ENCODE measurements around the gene NYNRIN. TPM values are rescaled to one million over a fixed set of nuclear protein-coding genes. Genes with fewer than 3 reads are reported as not detected.

NYNRIN gene
- total and polyA plus RNA-seq, 12 donors = 3.6 to 9.0 (median 6.4) TPM

GRCh38 chr14:24365600-24366412, 33.0 kb upstream of the NYNRIN start:
- 10% methylated on average over 28 of the region's 28 CpGs for WGBS, 2 donors
- H3K4me3 ChIP-seq = peak overlapping the region in 9 of 10 donors; percentile 41 to 64 (median 59)
- no peaks in the 10 kb centered on the region for H3K36me3 ChIP-seq
- DNase-seq (peak; percentile 82 to 86), ATAC-seq (peak; percentile 21 to 72 (median 58))
- peak; percentile 59 to 94 (median 84) for TF ChIP-seq CTCF (IDR thresholded peaks at IDR 0.05)
- peaks cover 0 to 51% (median 25%) of the 10 kb centered on the region in 9 donors for H3K4me1 ChIP-seq
- H3K27ac ChIP-seq = peak overlapping the region; percentile 82 to 96 (median 91)
- peaks cover 0 to 56% (median 9%) of the 10 kb centered on the region in 7 donors for H3K27me3 ChIP-seq
- intact Hi-C loops (cut with DNase I) = loop anchor here (1.0 to 10.0 kb wide), 12 partner anchors 31 to 71 kb away; partner anchors contain the start of genes ADCY4 (in 5 of the 10), NYNRIN (in 4 of the 10), CBLN3 (in 1 of the 10) and KHNYN (in 1 of the 10)
- H3K9me3 ChIP-seq = no peaks in the 10 kb centered on the region

DNA sequence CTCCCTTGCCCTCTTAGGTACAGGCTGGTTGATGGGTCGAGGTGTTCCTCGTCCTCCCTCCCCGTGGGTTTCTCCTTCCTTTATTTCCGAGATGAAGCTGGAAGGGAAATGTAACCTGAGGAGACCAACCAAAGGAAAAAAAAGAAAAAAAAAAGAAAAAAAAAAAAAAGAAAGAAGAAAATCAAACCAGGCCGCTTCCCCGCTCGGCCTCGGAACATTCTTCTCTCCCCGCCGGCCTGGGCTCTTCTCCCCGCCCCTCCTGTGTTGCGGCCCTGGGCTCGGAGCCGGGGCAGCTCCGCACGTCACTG, 32.4 kb upstream of the NYNRIN start:
- Histone ChIP-seq H3K27ac (peak overlapping the region; percentile 82 to 96 (median 91)), H3K4me1 (peaks cover 0 to 56% (median 25%) of the 10 kb centered on the region in 9 donors), H3K9me3 (no peaks in the 10 kb centered on the region), H3K4me3 (peak overlapping the region; percentile 29 to 64 (median 56)), H3K36me3 (no peaks in the 10 kb centered on the region), H3K27me3 (peaks cover 0 to 56% (median 9%) of the 10 kb centered on the region in 7 donors)
- intact Hi-C loops (cut with DNase I) = loop anchor here (1.0 to 10.0 kb wide), 11 partner anchors 31 to 68 kb away; partner anchors contain the start of genes ADCY4 (in 5 of the 10), NYNRIN (in 4 of the 10), CBLN3 (in 1 of the 10) and KHNYN (in 1 of the 10)
- WGBS, 2 donors = 3 to 15% methylated on average over 16 of the region's 16 CpGs
- TF ChIP-seq CTCF (IDR thresholded peaks at IDR 0.05) = no peak
- ATAC-seq = no peak
- DNase-seq = no peak

DNA sequence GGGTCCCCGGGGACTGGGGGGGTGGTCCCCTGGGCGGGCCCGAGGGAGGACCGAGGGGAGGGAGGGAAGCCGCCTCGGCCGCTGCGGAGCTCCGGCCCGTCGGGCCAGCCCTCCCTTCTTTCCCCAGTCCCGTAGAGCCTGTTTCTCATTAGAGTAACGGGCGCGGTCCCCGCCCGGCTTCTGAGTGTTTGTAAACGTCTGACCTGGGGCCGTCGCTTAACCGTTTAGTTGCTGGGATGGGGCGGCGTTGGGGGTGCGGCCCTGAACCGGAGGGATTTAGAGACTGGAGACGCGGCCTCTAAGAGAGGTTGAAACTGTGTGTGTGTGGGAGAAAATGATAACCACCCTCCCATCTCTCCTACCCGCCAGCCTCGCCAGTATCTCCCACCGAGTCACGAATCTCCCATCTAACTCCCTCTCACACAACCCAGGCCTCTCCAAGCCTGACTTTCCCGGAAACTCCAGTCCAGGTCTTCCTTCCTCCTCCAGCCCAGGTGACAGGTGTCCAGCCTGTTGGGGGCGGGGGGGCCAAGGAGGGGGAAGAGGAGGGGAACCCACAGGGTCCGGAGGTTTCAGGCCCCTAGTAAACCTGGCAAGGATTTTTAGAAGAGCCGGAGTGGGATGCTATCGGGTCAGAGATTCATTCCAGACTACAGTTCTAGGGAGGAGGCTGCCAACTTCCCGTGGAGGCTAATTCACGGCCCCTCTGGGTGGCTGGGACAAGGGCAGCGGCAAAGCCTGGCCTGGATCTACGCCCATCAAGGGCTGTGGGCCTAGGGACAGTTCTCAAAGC, 31.9 kb upstream of the NYNRIN start:
- Histone ChIP-seq H3K4me1 (peaks cover 0 to 60% (median 25%) of the 10 kb centered on the region in 9 donors), H3K36me3 (no peaks in the 10 kb centered on the region), H3K9me3 (no peaks in the 10 kb centered on the region), H3K27me3 (peaks cover 0 to 56% (median 9%) of the 10 kb centered on the region in 7 donors), H3K4me3 (peak overlapping the region; percentile 29 to 64 (median 56)), H3K27ac (peak overlapping the region; percentile 82 to 96 (median 91))
- no peak for TF ChIP-seq CTCF (IDR thresholded peaks at IDR 0.05)
- 1 to 2% methylated on average over 38 to 40 of the region's 40 CpGs for WGBS, 2 donors
- ATAC-seq = peak; percentile 77 to 93 (median 88)
- intact Hi-C loops (cut with DNase I) = loop anchor here (1.0 to 10.0 kb wide), 11 partner anchors 32 to 68 kb away; partner anchors contain the start of genes ADCY4 (in 5 of the 10), NYNRIN (in 4 of the 10), CBLN3 (in 1 of the 10) and KHNYN (in 1 of the 10)
- DNase-seq = peak; percentile 92 to 95

Measured in heart right ventricle (tissue), 16 donors.